Glutamatergic neuron (in vitro differentiated cells): ENCODE results near the gene NHS. TPM values are rescaled to one million over a fixed set of nuclear protein-coding genes. Genes with fewer than 3 reads are reported as not detected.
A peak's percentile ranks its signal among the peaks of the same experiment; 100 is the strongest.

Experiments
- DNase-seq: peaks from one replicate; pipeline ENCODE4 v3.0.0; 2022
- H3K27ac Mint-ChIP-seq: one replicate; pipeline ENCODE4 v1.8.0; 2020; ENCODE audit warnings: mild to moderate bottlenecking, mixed read lengths, inconsistent platforms; ENCODE audit not compliant: unreplicated experiment
- H3K27me3 Mint-ChIP-seq: one replicate; pipeline ENCODE4 v1.8.0; 2020; ENCODE audit warnings: mild to moderate bottlenecking, moderate library complexity, mixed read lengths, inconsistent platforms; ENCODE audit not compliant: unreplicated experiment
- H3K36me3 Mint-ChIP-seq: one replicate; pipeline ENCODE4 v1.8.0; 2020; ENCODE audit warnings: mild to moderate bottlenecking, mixed read lengths, inconsistent platforms; ENCODE audit not compliant: unreplicated experiment
- H3K4me1 Mint-ChIP-seq: one replicate; pipeline ENCODE4 v1.8.0; 2020; ENCODE audit warnings: mild to moderate bottlenecking, low read depth, mixed read lengths, inconsistent platforms; ENCODE audit not compliant: unreplicated experiment
- H3K4me3 Mint-ChIP-seq: one replicate; pipeline ENCODE4 v1.8.0; 2020; ENCODE audit warnings: mild to moderate bottlenecking, mixed read lengths, inconsistent platforms; ENCODE audit not compliant: unreplicated experiment
- H3K9me3 Mint-ChIP-seq: one replicate; pipeline ENCODE4 v1.8.0; 2020; ENCODE audit warnings: mild to moderate bottlenecking, moderate library complexity, mixed read lengths, inconsistent platforms; ENCODE audit not compliant: unreplicated experiment
- total RNA-seq: library from RNA; stranded (reverse); fragmentation: NEBNext Ultra II Directional; extraction: Animal tissue kit (Norgen Biotek cat#: 25700); gene quantifications from one replicate; pipeline ENCODE4 v1.2.1, GENCODE V29; 2021; ENCODE audit not compliant: unreplicated experiment
- TF ChIP-seq, protein P1 (sequence below): fragments of 200-600 bp; sonication (generic); IDR thresholded peaks from one replicate; pipeline ENCODE4 v1.5.0; 2021; ENCODE audit not compliant: partially characterized antibody, unreplicated experiment

The NHS gene
- total RNA-seq, 1 donor from 2014 or later, result 9.1 TPM

DNA sequence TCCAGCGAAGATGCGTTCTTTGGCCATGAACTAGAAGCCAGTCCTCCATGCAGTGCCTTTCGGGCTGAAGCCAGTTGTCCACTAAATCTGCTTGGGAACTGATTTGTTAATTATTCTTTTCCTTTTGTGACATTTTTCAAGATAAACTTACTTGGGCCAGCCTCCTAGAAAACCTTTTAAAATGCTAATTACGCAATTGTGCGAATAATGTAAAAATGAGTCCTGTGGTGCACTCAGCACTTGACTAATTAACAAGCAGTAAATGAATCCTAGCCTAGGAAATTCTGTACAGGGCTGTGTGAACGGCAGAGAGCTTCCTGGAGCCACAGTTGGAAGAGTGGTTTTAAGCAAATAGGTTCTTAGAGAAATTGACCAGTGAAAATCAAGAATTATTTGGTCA lies 212.4 kb downstream of the NHS start:
- H3K9me3 Mint-ChIP-seq, result no peaks in the 10 kb centered on the region
- TF ChIP-seq, protein P1, sequence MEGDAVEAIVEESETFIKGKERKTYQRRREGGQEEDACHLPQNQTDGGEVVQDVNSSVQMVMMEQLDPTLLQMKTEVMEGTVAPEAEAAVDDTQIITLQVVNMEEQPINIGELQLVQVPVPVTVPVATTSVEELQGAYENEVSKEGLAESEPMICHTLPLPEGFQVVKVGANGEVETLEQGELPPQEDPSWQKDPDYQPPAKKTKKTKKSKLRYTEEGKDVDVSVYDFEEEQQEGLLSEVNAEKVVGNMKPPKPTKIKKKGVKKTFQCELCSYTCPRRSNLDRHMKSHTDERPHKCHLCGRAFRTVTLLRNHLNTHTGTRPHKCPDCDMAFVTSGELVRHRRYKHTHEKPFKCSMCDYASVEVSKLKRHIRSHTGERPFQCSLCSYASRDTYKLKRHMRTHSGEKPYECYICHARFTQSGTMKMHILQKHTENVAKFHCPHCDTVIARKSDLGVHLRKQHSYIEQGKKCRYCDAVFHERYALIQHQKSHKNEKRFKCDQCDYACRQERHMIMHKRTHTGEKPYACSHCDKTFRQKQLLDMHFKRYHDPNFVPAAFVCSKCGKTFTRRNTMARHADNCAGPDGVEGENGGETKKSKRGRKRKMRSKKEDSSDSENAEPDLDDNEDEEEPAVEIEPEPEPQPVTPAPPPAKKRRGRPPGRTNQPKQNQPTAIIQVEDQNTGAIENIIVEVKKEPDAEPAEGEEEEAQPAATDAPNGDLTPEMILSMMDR, result no peak
- no peak overlapping the region for H3K27ac Mint-ChIP-seq
- H3K4me1 Mint-ChIP-seq, result peaks cover 8% of the 10 kb centered on the region
- H3K36me3 Mint-ChIP-seq, result no peaks in the 10 kb centered on the region
- no peaks in the 10 kb centered on the region for H3K27me3 Mint-ChIP-seq
- no peak overlapping the region for H3K4me3 Mint-ChIP-seq
- no peak for DNase-seq

DNA sequence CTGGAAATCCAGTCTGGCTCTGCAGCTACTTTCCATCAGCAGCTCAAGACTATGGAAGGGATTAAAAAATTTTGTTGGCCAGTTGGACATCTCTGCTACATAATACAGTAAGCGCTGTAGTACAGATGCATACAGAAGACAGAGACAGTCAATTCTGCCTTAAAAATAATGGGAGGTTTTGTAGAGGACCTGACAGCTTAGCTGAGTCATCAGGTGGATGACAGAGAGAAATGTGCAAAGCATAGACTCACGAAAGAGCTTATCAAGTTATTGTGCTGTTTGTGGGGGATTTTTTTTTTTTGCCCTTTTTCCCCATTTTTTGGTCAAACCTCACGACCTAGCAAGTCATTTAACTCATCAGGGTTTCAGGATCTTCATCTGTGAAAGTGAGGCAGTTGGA lies 213.3 kb downstream of the NHS start:
- peaks cover 8% of the 10 kb centered on the region for H3K4me1 Mint-ChIP-seq
- no peak for DNase-seq
- peaks cover 1% of the 10 kb centered on the region for H3K27me3 Mint-ChIP-seq
- TF ChIP-seq, protein P1, result no peak
- H3K4me3 Mint-ChIP-seq, result no peak overlapping the region
- H3K27ac Mint-ChIP-seq, result no peak overlapping the region
- no peaks in the 10 kb centered on the region for H3K9me3 Mint-ChIP-seq
- no peaks in the 10 kb centered on the region for H3K36me3 Mint-ChIP-seq

DNA sequence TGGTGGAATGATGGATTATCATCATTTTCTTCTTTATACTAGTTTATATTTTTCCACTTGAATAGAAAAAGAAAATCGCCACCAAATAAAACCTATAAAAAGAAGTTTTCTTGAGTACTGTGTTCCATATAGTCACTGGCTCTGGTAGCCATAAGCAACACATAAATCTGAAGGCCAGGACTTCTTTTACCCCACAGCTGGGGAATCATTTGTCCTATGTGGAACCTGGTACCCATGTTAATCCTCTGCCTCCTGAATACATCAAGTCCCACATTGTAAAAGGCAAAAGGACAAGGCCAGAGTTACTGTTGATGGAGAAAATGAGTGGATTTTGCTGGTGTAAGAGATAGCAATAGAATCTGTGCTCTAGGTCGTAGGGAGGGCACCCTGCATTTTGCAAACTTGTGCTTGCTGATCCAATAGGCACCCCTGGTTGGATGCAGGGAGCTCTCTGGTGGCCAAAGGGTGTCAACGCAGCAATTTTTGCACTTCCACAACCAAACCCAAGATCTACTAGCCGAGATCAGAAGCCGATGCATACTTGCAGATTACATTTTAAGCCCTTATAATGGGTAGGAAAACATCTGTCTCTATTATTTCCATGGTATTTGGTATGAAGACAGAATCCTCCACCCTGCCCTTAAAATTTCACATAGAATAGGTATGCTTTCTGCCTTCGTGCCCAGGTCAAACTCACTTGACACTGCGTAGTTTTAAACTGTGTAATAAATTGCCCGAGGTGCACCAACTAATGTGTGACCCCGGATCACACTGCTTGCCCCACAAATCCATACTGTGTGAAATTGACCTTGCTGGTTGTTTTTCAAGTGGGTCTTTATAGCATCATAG lies 216.1 kb downstream of the NHS start:
- TF ChIP-seq, protein P1, result peak; percentile 69
- no peak overlapping the region for H3K27ac Mint-ChIP-seq
- DNase-seq, result peak; percentile 56
- no peaks in the 10 kb centered on the region for H3K9me3 Mint-ChIP-seq
- H3K4me1 Mint-ChIP-seq, result peaks cover 3% of the 10 kb centered on the region
- H3K27me3 Mint-ChIP-seq, result peaks cover 1% of the 10 kb centered on the region
- no peaks in the 10 kb centered on the region for H3K36me3 Mint-ChIP-seq
- H3K4me3 Mint-ChIP-seq, result no peak overlapping the region

DNA sequence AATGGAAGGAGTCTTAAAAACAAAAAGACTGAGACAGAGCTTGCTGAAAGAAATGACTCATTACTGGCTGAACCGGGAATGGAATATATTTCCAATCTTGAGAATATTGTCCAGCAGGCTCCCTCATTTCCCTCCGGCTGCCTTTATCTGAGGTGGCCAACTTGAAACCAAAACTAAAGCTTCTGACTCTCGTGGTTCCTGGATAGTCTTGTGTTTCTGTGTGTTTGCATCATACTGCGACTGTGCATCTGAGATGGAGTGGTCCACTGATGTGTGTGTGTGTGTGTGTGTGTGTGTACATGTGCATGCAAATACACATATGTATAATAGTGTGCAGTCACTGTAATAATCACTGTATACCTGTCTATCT lies 216.7 kb downstream of the NHS start:
- Mint-ChIP-seq H3K4me3 (no peak overlapping the region), H3K27ac (no peak overlapping the region), H3K4me1 (peaks cover 3% of the 10 kb centered on the region), H3K27me3 (peaks cover 1% of the 10 kb centered on the region), H3K36me3 (no peaks in the 10 kb centered on the region), H3K9me3 (no peaks in the 10 kb centered on the region)
- no peak for DNase-seq
- TF ChIP-seq, protein P1, result no peak

DNA sequence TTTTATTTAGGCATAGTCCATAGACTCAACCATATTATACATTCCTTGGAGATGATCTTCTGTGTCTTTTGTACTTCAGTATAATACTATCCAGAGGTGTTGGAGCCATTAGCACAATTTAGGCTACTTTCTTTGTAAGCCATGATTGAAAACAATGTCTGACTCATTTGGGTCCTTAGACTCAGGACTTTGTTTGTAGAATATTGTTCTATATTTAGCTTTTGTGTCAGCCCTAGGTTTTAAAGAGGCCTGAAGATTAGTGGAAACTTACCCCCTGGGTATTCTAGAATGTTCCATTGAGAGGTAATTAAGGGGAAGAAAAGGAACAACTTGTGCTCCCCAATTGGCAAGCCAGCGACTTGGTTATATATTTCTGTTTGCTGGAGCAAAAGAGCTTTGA lies 217.1 kb downstream of the NHS start:
- Mint-ChIP-seq H3K36me3 (no peaks in the 10 kb centered on the region), H3K4me1 (peaks cover 3% of the 10 kb centered on the region), H3K9me3 (no peaks in the 10 kb centered on the region), H3K4me3 (no peak overlapping the region), H3K27ac (no peak overlapping the region), H3K27me3 (peaks cover 1% of the 10 kb centered on the region)
- DNase-seq, result no peak
- TF ChIP-seq, protein P1, result no peak
